ENCODE results near the gene YPEL2.

YPEL2 gene

DNA sequence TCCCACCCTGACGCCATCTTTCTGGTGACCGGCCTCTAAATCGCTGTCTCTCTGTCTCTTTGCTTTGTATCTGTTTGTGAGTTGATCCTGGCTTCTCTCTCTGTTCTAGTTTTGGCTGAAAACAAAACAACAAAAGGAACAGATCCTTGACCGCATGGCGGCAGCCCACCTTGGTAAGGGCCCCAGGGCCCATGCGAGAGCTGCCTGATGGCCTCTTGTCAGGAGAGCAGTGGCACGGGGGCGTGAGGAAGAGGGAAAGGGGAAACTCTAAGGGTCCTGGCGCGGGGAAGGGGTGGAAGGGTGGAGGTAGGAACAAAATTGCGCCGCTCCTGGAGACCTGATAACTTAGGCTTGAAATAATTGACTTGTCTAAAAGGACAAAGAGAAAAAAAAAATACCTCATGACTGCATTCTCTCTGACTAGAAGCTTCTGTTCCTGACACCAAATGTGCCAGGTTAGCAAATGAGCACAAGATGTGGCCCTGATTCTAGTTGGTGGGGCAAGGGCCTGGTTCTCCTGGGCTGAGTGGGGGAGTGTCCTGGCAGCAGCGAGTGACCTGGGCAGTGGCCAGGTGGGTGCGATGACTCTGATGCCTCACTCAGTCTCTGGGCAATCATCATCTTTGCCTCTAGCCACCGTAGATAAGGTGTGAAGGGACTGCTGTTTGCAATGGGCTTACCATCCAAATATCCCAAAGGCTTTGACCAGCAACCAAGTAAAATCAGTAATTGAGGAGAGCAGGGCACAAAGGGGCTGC lies 66.0 kb downstream of the YPEL2 start:
- Histone ChIP-seq H3K4me3 (ENCODE audit: low read length) (no peak overlapping the region), H3K27ac (ENCODE audit: low read depth, low read length) (no peak overlapping the region), H3K4me2 (ENCODE audit: low read length) (no peak overlapping the region), H3F3A (ENCODE audit: control insufficient read depth, insufficient read depth) (no peaks in the 10 kb centered on the region), H3K9me3 (ENCODE audit: control insufficient read depth, insufficient read depth, low read length) (no peaks in the 10 kb centered on the region), H4K20me1 (ENCODE audit: control insufficient read depth, insufficient read depth, low read depth, low read length) (no peaks in the 10 kb centered on the region), H3K79me2 (ENCODE audit: control insufficient read depth, low read length) (no peaks in the 10 kb centered on the region), H3K9me2 (replicated peaks; ENCODE audit: control insufficient read depth, low read length) (no peaks in the 10 kb centered on the region), H3K4me1 (ENCODE audit: control insufficient read depth, low read length) (no peaks in the 10 kb centered on the region), H3K36me3 (ENCODE audit: control insufficient read depth, low read length) (no peaks in the 10 kb centered on the region), H3K27me3 (ENCODE audit: control insufficient read depth, low read length) (no peaks in the 10 kb centered on the region)
- TF ChIP-seq CTCF (IDR thresholded peaks at IDR 0.05; ENCODE audit: low read depth, low read length, poor library complexity, severe bottlenecking) (no peak), EZH2phosphoT487 (IDR thresholded peaks at IDR 0.05; ENCODE audit: borderline replicate concordance, low read length) (no peak)

DNA sequence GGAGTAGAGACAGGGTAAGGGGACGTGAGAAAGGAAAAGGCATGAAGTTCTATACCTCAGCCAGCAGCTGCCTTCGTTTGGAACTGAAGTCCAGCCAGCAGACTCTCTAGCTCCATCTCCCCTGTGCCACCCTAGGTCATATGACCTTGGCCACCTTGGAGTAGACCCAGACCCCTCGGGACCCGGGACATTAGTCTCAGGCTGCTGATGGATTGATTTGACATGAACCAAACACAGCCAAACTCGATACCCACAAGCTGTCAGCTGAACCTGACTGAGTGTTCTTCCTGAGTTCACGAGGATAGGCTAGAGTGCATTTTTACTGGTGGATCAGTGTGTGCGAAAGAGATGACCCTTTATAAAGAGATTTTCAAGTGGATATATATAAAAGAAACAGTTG lies 68.5 kb downstream of the YPEL2 start:
- TF ChIP-seq CTCF (IDR thresholded peaks at IDR 0.05; ENCODE audit: low read depth, low read length, poor library complexity, severe bottlenecking) (no peak), EZH2phosphoT487 (IDR thresholded peaks at IDR 0.05; ENCODE audit: borderline replicate concordance, low read length) (no peak)
- H3K4me1 ChIP-seq (ENCODE audit: control insufficient read depth, low read length): no peaks in the 10 kb centered on the region

DNA sequence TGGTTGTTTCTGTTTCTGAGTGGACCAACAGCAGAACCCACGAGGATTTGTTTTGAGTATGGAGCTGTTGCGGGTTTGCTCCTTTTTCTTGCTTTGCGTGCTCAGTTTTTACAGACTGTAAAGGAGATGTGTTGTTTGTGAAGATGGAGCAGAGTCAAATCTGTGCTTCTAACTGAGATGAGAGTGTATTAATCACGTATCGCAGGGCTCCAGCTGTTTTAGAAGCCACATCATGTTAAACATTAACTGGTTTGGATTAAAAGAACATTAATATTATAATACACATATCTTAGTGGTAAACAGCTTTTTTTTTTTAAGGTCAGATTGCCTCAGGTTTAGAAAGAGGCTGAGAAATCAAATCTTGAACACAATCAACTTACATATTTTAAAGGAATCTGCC lies 69.4 kb downstream of the YPEL2 start:
- TF ChIP-seq CTCF (IDR thresholded peaks at IDR 0.05; ENCODE audit: low read depth, low read length, poor library complexity, severe bottlenecking): no peak
- no peak for TF ChIP-seq EZH2phosphoT487 (IDR thresholded peaks at IDR 0.05; ENCODE audit: borderline replicate concordance, low read length)
- H3K9me2 ChIP-seq (replicated peaks; ENCODE audit: control insufficient read depth, low read length): no peaks in the 10 kb centered on the region
- no peak overlapping the region for H3K4me3 ChIP-seq (ENCODE audit: low read length)
- no peaks in the 10 kb centered on the region for H3K9me3 ChIP-seq (ENCODE audit: control insufficient read depth, insufficient read depth, low read length)
- H3K79me2 ChIP-seq (ENCODE audit: control insufficient read depth, low read length): no peaks in the 10 kb centered on the region
- H3K27ac ChIP-seq (ENCODE audit: low read depth, low read length): no peak overlapping the region
- H3K4me1 ChIP-seq (ENCODE audit: control insufficient read depth, low read length): no peaks in the 10 kb centered on the region
- H3K36me3 ChIP-seq (ENCODE audit: control insufficient read depth, low read length): no peaks in the 10 kb centered on the region
- H3F3A ChIP-seq (ENCODE audit: control insufficient read depth, insufficient read depth): no peaks in the 10 kb centered on the region
- no peaks in the 10 kb centered on the region for H4K20me1 ChIP-seq (ENCODE audit: control insufficient read depth, insufficient read depth, low read depth, low read length)
- H3K27me3 ChIP-seq (ENCODE audit: control insufficient read depth, low read length): 0 out of 2 replicates have a peak, but pooled peaks cover 3% of the 10 kb centered on the region
- no peak overlapping the region for H3K4me2 ChIP-seq (ENCODE audit: low read length)

More for the DNA sequence above, 68.5 kb downstream of the YPEL2 start:
- Histone ChIP-seq H3K27ac (ENCODE audit: low read depth, low read length) (no peak overlapping the region), H3K36me3 (ENCODE audit: control insufficient read depth, low read length) (no peaks in the 10 kb centered on the region), H3K27me3 (ENCODE audit: control insufficient read depth, low read length) (0 out of 2 replicates have a peak, but pooled peaks cover 3% of the 10 kb centered on the region), H3K4me2 (ENCODE audit: low read length) (no peak overlapping the region), H4K20me1 (ENCODE audit: control insufficient read depth, insufficient read depth, low read depth, low read length) (no peaks in the 10 kb centered on the region), H3K9me2 (replicated peaks; ENCODE audit: control insufficient read depth, low read length) (no peaks in the 10 kb centered on the region), H3K9me3 (ENCODE audit: control insufficient read depth, insufficient read depth, low read length) (no peaks in the 10 kb centered on the region), H3F3A (ENCODE audit: control insufficient read depth, insufficient read depth) (no peaks in the 10 kb centered on the region), H3K4me3 (ENCODE audit: low read length) (no peak overlapping the region), H3K79me2 (ENCODE audit: control insufficient read depth, low read length) (no peaks in the 10 kb centered on the region)
